ENCODE measurements around the gene CFAP97D2.

Gene CFAP97D2

DNA sequence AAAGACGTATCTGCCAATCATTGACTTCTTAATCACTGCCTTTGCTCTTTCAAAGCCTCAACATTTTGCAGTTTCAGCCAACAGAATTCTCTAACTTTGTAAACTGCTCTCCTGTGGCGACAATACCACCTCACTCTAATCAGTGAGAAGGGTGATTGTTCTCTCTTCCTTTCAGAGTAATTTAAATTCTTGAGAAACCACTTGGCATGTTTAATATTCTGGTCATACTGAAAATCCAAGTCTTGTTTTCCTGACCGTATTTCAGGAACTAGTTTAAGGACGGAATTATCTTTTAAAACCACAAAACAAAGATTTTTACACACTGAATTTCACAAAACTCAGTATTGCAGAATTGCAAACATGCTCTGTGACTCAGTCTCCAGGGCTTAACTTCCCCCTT is 50.4 kb downstream of the CFAP97D2 start:
- Histone ChIP-seq H3K4me1 (ENCODE audit: control insufficient read depth, insufficient read depth, low read length) (peaks cover 25% of the 10 kb centered on the region), H3K27me3 (replicated peaks; ENCODE audit: control insufficient read depth, insufficient read depth, low read length) (no peaks in the 10 kb centered on the region), H3K4me3 (ENCODE audit: low read length) (no peak overlapping the region), H3K9me3 (ENCODE audit: control insufficient read depth, low read length) (no peaks in the 10 kb centered on the region), H3K9ac (ENCODE audit: low read length) (peak overlapping the region; percentile 6), H3K36me3 (ENCODE audit: control insufficient read depth, insufficient read depth, low read length, severe bottlenecking) (no peaks in the 10 kb centered on the region)
- no peak for DNase-seq (ENCODE audit: low read depth)

GRCh38 chr13:114230117-114230516 is 51.1 kb downstream of the CFAP97D2 start:
- no peak for DNase-seq (ENCODE audit: low read depth)
- Histone ChIP-seq H3K4me3 (ENCODE audit: low read length) (no peak overlapping the region), H3K9me3 (ENCODE audit: control insufficient read depth, low read length) (no peaks in the 10 kb centered on the region), H3K36me3 (ENCODE audit: control insufficient read depth, insufficient read depth, low read length, severe bottlenecking) (no peaks in the 10 kb centered on the region), H3K9ac (ENCODE audit: low read length) (no peak overlapping the region), H3K27me3 (replicated peaks; ENCODE audit: control insufficient read depth, insufficient read depth, low read length) (no peaks in the 10 kb centered on the region), H3K4me1 (ENCODE audit: control insufficient read depth, insufficient read depth, low read length) (peaks cover 25% of the 10 kb centered on the region)

GRCh38 chr13:114230575-114230974 is 51.5 kb downstream of the CFAP97D2 start:
- H3K36me3 ChIP-seq (ENCODE audit: control insufficient read depth, insufficient read depth, low read length, severe bottlenecking): no peaks in the 10 kb centered on the region
- no peak for DNase-seq (ENCODE audit: low read depth)
- no peaks in the 10 kb centered on the region for H3K9me3 ChIP-seq (ENCODE audit: control insufficient read depth, low read length)
- no peaks in the 10 kb centered on the region for H3K27me3 ChIP-seq (replicated peaks; ENCODE audit: control insufficient read depth, insufficient read depth, low read length)
- H3K4me1 ChIP-seq (ENCODE audit: control insufficient read depth, insufficient read depth, low read length): peaks cover 25% of the 10 kb centered on the region
- H3K9ac ChIP-seq (ENCODE audit: low read length): no peak overlapping the region
- H3K4me3 ChIP-seq (ENCODE audit: low read length): no peak overlapping the region

- H3K4me3 ChIP-seq (ENCODE audit: low read length): no peak overlapping the region
- no peaks in the 10 kb centered on the region for H3K36me3 ChIP-seq (ENCODE audit: control insufficient read depth, insufficient read depth, low read length, severe bottlenecking)
- peaks cover 26% of the 10 kb centered on the region for H3K4me1 ChIP-seq (ENCODE audit: control insufficient read depth, insufficient read depth, low read length)
- H3K9me3 ChIP-seq (ENCODE audit: control insufficient read depth, low read length): no peaks in the 10 kb centered on the region
- no peaks in the 10 kb centered on the region for H3K27me3 ChIP-seq (replicated peaks; ENCODE audit: control insufficient read depth, insufficient read depth, low read length)
- DNase-seq (ENCODE audit: low read depth): no peak
- no peak overlapping the region for H3K9ac ChIP-seq (ENCODE audit: low read length)
Measured at GRCh38 chr13:114231886-114232285, 52.8 kb downstream of the CFAP97D2 start.

GRCh38 chr13:114234266-114234644 is 55.2 kb downstream of the CFAP97D2 start:
- H3K9ac ChIP-seq (ENCODE audit: low read length): peak overlapping the region; percentile 85
- peak overlapping the region; percentile 86 for H3K4me3 ChIP-seq (ENCODE audit: low read length)
- no peaks in the 10 kb centered on the region for H3K9me3 ChIP-seq (ENCODE audit: control insufficient read depth, low read length)
- no peaks in the 10 kb centered on the region for H3K27me3 ChIP-seq (replicated peaks; ENCODE audit: control insufficient read depth, insufficient read depth, low read length)
- DNase-seq (ENCODE audit: low read depth): no peak
- peaks cover 22% of the 10 kb centered on the region for H3K36me3 ChIP-seq (ENCODE audit: control insufficient read depth, insufficient read depth, low read length, severe bottlenecking)
- H3K4me1 ChIP-seq (ENCODE audit: control insufficient read depth, insufficient read depth, low read length): peaks cover 23% of the 10 kb centered on the region

DNA sequence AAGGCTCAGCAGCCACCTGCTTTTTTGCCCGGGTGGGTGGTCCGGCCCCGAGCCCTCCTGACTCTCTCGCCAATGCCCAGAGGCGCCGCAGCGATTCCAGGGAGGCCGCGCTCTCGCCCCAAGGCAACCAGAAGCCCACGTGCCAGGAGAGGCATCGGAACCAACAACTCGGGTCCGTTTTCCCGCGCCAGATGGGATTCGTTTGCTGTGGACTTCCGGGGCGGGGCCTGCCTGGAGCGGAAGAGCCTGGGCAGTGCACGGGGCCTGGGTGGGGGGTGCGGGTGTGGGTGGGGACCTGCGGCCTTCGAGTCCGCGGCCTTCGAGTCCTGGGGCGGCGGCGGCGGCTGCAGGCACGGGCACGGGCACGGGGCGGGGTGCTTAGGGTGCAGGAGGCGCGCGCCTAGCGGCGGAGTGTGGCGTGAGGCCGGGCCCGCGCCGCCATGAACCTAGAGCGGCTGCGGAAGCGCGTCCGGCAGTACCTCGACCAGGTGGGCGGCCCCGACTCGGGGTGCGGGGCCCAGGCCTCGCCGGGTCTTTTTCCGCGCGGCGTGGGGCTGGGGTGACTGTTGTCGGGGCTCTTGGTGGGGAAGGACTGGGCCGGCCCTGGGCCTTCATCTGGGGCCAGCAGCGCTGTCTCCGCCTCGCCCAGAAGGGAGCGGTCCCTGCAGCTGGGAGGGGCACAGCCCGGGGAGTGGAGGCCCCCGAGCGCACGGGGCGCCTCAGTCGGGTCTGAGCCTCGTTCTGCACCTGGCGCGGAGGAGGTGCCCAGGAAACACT is 55.8 kb downstream of the CFAP97D2 start, which contains the start of gene CDC16:
TSS of gene CDC16 (plus strand) at position 253 of the 777 bp plus-strand sequence. CDS start at position 441, 188 bp downstream.
- peak; percentile 97 for DNase-seq (ENCODE audit: low read depth)
- peak within 1 kb of the TSS; percentile 85 for H3K9ac ChIP-seq (ENCODE audit: low read length)
- H3K9me3 ChIP-seq (ENCODE audit: control insufficient read depth, low read length): no peaks in the 10 kb centered on the region

DNA sequence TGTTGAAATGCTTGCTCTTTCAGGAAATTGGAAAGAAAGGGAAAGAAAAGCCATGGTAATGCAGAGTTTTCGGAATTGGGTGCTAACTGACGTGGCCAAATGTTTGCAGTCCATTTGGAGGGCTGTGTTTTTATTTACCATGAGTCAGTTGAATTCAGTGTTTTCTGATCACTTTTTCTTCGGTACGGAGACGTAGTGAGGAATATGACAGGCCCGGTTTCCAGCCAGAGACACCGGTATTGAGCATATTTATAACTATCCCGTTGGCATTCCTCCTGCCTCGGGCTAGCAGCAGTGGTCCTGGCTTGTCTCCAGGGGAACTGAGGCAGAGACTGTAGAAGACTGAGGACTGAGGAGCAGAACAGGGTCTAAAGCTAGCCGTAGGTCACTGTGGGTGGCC is 56.6 kb downstream of the CFAP97D2 start:
- peaks cover 36% of the 10 kb centered on the region for H3K36me3 ChIP-seq (ENCODE audit: control insufficient read depth, insufficient read depth, low read length, severe bottlenecking)
- DNase-seq (ENCODE audit: low read depth): peak; percentile 37
- peak overlapping the region; percentile 85 for H3K9ac ChIP-seq (ENCODE audit: low read length)
- no peaks in the 10 kb centered on the region for H3K27me3 ChIP-seq (replicated peaks; ENCODE audit: control insufficient read depth, insufficient read depth, low read length)
- H3K4me3 ChIP-seq (ENCODE audit: low read length): peak overlapping the region; percentile 86
- peaks cover 11% of the 10 kb centered on the region for H3K4me1 ChIP-seq (ENCODE audit: control insufficient read depth, insufficient read depth, low read length)
- H3K9me3 ChIP-seq (ENCODE audit: control insufficient read depth, low read length): no peaks in the 10 kb centered on the region

More for the DNA sequence above, 55.8 kb downstream of the CFAP97D2 start, which contains the start of gene CDC16:
- H3K36me3 ChIP-seq (ENCODE audit: control insufficient read depth, insufficient read depth, low read length, severe bottlenecking): peaks cover 28% of the 10 kb centered on the region
- peak within 1 kb of the TSS; percentile 86 for H3K4me3 ChIP-seq (ENCODE audit: low read length)
- H3K27me3 ChIP-seq (replicated peaks; ENCODE audit: control insufficient read depth, insufficient read depth, low read length): no peaks in the 10 kb centered on the region
- H3K4me1 ChIP-seq (ENCODE audit: control insufficient read depth, insufficient read depth, low read length): peaks cover 17% of the 10 kb centered on the region

DNA sequence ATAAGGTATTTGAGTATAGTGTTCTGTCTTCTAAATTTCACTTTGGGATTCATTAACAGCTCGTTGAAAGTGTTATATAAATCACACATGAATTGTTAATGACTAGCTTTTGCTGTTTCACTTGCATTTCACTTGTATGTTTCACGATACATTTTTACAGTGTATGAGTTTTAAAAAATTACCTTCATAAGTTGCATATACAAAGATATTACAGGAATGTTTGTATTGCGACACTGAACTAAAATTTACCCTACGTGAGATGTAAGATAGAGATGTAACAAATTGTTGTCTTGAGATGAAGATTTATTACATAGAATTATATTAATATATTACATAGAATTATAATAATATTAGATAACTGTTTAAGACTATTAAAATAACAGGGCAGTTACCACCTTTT is 57.2 kb downstream of the CFAP97D2 start:
- Histone ChIP-seq H3K4me1 (ENCODE audit: control insufficient read depth, insufficient read depth, low read length) (peaks cover 11% of the 10 kb centered on the region), H3K36me3 (ENCODE audit: control insufficient read depth, insufficient read depth, low read length, severe bottlenecking) (peaks cover 42% of the 10 kb centered on the region), H3K9ac (ENCODE audit: low read length) (peak overlapping the region; percentile 85), H3K9me3 (ENCODE audit: control insufficient read depth, low read length) (no peaks in the 10 kb centered on the region), H3K4me3 (ENCODE audit: low read length) (peak overlapping the region; percentile 86), H3K27me3 (replicated peaks; ENCODE audit: control insufficient read depth, insufficient read depth, low read length) (no peaks in the 10 kb centered on the region)
- no peak for DNase-seq (ENCODE audit: low read depth)

- H3K4me1 ChIP-seq (ENCODE audit: control insufficient read depth, insufficient read depth, low read length): peaks cover 11% of the 10 kb centered on the region
- no peak overlapping the region for H3K9ac ChIP-seq (ENCODE audit: low read length)
- H3K9me3 ChIP-seq (ENCODE audit: control insufficient read depth, low read length): no peaks in the 10 kb centered on the region
- DNase-seq (ENCODE audit: low read depth): no peak
- no peaks in the 10 kb centered on the region for H3K27me3 ChIP-seq (replicated peaks; ENCODE audit: control insufficient read depth, insufficient read depth, low read length)
- H3K4me3 ChIP-seq (ENCODE audit: low read length): no peak overlapping the region
- peaks cover 55% of the 10 kb centered on the region for H3K36me3 ChIP-seq (ENCODE audit: control insufficient read depth, insufficient read depth, low read length, severe bottlenecking)
Measured at GRCh38 chr13:114237415-114238112, 58.5 kb downstream of the CFAP97D2 start.

DNA sequence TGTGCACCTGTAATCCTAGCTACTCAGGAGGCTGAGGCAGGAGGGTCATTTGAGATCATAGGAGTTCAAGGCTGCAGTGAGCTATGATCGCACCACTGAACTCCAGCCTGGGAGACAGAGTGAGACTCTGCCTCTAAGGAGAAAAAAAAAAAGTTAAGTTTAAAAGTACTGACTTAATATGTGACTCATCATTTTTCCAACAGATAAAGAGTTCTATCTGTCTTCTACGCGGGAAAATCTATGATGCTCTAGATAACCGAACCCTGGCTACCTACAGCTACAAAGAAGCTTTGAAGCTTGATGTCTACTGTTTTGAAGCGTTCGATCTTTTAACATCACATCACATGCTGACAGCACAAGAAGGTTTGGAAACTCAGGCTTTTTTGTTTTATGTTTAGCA is 62.9 kb downstream of the CFAP97D2 start:
- peaks cover 99% of the 10 kb centered on the region for H3K36me3 ChIP-seq (ENCODE audit: control insufficient read depth, insufficient read depth, low read length, severe bottlenecking)
- H3K27me3 ChIP-seq (replicated peaks; ENCODE audit: control insufficient read depth, insufficient read depth, low read length): no peaks in the 10 kb centered on the region

DNA sequence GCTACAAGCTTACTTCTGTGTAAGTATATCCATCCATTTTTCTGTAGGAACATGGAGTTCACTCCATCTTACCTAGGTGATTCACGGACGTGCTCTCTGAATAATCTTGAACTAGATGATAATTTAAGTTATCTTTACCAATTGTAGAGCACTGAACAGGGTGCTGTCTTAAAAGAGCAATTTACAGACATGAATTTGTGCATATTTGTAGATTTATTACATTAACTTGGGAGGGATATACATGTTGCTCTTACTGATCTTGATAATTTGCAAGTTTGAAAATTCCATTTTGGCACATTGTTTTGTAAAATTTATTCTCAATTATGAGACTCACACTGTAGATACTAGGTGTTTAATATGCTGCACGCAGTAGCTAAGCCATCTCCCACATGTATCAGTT is 64.9 kb downstream of the CFAP97D2 start:
- no peak for DNase-seq (ENCODE audit: low read depth)
- Histone ChIP-seq H3K4me3 (ENCODE audit: low read length) (no peak overlapping the region), H3K36me3 (ENCODE audit: control insufficient read depth, insufficient read depth, low read length, severe bottlenecking) (peaks cover 99% of the 10 kb centered on the region), H3K27me3 (replicated peaks; ENCODE audit: control insufficient read depth, insufficient read depth, low read length) (no peaks in the 10 kb centered on the region), H3K9ac (ENCODE audit: low read length) (no peak overlapping the region), H3K9me3 (ENCODE audit: control insufficient read depth, low read length) (no peaks in the 10 kb centered on the region), H3K4me1 (ENCODE audit: control insufficient read depth, insufficient read depth, low read length) (no peaks in the 10 kb centered on the region)

More for the DNA sequence above, 62.9 kb downstream of the CFAP97D2 start:
- DNase-seq (ENCODE audit: low read depth): no peak
- H3K4me3 ChIP-seq (ENCODE audit: low read length): no peak overlapping the region
- no peak overlapping the region for H3K9ac ChIP-seq (ENCODE audit: low read length)
- H3K9me3 ChIP-seq (ENCODE audit: control insufficient read depth, low read length): no peaks in the 10 kb centered on the region
- H3K4me1 ChIP-seq (ENCODE audit: control insufficient read depth, insufficient read depth, low read length): no peaks in the 10 kb centered on the region
